Activated naive CD4-positive, alpha-beta T cell treated with anti-CD3 and anti-CD28 coated beads, Interleukin-2, amount 10 ng/mL, durations not matched to agents 7 days and 5 days (primary cell): ENCODE results near the gene PSMD13.

ENCODE experiments used
- CTCF ChIA-PET: fragments of 350-600 bp; sonication (Branson Sonifier 250); formaldehyde crosslinking; loops from one replicate; lab custom pipeline; 2021; ENCODE audit warnings: antibody characterized with exemption; lab: Charles Lee
- DNase-seq: peaks from one replicate; pipeline ENCODE4 v3.0.0-alpha.2; 2020
- H3K27ac Mint-ChIP-seq: one replicate; pipeline ENCODE4 v1.8.0; 2021; ENCODE audit warnings: mild to moderate bottlenecking, moderate library complexity, mixed read lengths
- H3K27me3 Mint-ChIP-seq: one replicate; pipeline ENCODE4 v1.8.0; 2021; ENCODE audit warnings: mild to moderate bottlenecking, mixed read lengths
- H3K36me3 Mint-ChIP-seq: one replicate; pipeline ENCODE4 v1.8.0; 2021; ENCODE audit warnings: mixed read lengths
- H3K4me1 Mint-ChIP-seq: one replicate; pipeline ENCODE4 v1.8.0; 2021; ENCODE audit warnings: mixed read lengths
- H3K4me3 Mint-ChIP-seq: one replicate; pipeline ENCODE4 v1.8.0; 2021; ENCODE audit warnings: mild to moderate bottlenecking, moderate library complexity, mixed read lengths
- H3K9me3 Mint-ChIP-seq: one replicate; pipeline ENCODE4 v1.8.0; 2021; ENCODE audit warnings: mixed read lengths

PSMD13 gene

GRCh38 chr11:291281-292210 is 54.8 kb downstream of the PSMD13 start:
- H3K4me3 Mint-ChIP-seq: peak overlapping the region; percentile 76
- DNase-seq: peak; percentile 20
- no peaks in the 10 kb centered on the region for H3K9me3 Mint-ChIP-seq
- peaks cover 38% of the 10 kb centered on the region for H3K4me1 Mint-ChIP-seq
- H3K36me3 Mint-ChIP-seq: peaks cover 27% of the 10 kb centered on the region
- H3K27me3 Mint-ChIP-seq: peaks cover 18% of the 10 kb centered on the region
- CTCF ChIA-PET: interaction anchor here (1.8 kb wide), 1 partner anchor 41 kb away, joined by 9 read pairs; no protein-coding TSS in a partner anchor
- peak overlapping the region; percentile 68 for H3K27ac Mint-ChIP-seq

DNA sequence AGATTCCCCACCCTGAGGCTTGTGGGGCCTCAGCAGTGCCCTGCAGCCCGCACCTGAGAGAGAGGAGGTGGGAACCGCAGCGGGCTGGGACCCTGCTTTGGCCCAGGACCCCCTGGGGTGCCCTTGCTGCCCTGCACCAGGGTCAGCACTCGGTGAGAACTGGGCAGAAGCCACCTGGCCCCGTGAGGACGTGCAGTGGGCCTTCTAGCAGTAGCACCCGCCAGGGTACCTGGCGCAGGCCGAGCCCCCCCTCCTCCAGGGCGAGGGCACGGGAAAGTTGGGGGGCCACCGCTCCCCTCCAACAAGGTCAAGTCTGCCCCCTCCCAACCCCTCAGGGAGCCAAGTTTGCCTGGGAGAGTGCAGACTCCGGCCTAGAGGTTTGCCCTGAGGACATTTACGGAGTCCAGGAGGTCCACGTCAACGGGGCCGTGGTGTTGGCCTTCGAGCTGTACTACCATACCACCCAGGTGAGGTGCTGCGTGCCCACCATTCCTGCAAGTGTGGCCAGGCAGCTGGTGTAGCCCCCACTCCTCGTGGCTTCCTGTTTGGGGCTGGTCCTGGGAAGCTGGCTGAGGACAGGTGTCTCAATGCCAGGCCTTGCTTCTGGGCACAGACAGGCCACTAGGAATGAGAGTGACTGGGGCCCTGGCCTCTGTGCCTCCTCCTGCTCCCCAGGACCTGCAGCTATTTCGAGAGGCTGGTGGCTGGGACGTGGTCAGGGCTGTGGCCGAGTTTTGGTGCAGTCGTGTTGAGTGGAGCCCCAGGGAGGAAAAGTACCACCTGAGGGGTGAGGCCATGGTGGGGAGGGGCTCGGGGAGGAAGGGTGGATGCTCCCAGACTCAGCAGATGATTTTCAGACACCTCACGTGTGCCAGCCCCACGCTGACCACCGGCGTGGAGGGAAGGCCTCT is 55.7 kb downstream of the PSMD13 start:
- Mint-ChIP-seq H3K27ac (peak overlapping the region; percentile 42), H3K27me3 (peaks cover 10% of the 10 kb centered on the region), H3K9me3 (no peaks in the 10 kb centered on the region), H3K36me3 (peaks cover 27% of the 10 kb centered on the region), H3K4me3 (no peak overlapping the region), H3K4me1 (peaks cover 38% of the 10 kb centered on the region)
- CTCF ChIA-PET: interaction anchor here (1.0 to 1.8 kb wide), 3 partner anchors 42 to 105 kb away, joined by 3 to 9 read pairs (median 4); no protein-coding TSS in a partner anchor
- DNase-seq: no peak

- Mint-ChIP-seq H3K4me3 (no peak overlapping the region), H3K27ac (no peak overlapping the region), H3K9me3 (no peaks in the 10 kb centered on the region), H3K36me3 (peaks cover 20% of the 10 kb centered on the region), H3K4me1 (peaks cover 43% of the 10 kb centered on the region), H3K27me3 (peaks cover 2% of the 10 kb centered on the region)
- CTCF ChIA-PET: interaction anchor here (1.0 to 2.9 kb wide), 3 partner anchors 43 to 104 kb away, joined by 3 to 9 read pairs (median 4); no protein-coding TSS in a partner anchor
- DNase-seq: no peak
Measured at GRCh38 chr11:293271-293851, 56.6 kb downstream of the PSMD13 start.

DNA sequence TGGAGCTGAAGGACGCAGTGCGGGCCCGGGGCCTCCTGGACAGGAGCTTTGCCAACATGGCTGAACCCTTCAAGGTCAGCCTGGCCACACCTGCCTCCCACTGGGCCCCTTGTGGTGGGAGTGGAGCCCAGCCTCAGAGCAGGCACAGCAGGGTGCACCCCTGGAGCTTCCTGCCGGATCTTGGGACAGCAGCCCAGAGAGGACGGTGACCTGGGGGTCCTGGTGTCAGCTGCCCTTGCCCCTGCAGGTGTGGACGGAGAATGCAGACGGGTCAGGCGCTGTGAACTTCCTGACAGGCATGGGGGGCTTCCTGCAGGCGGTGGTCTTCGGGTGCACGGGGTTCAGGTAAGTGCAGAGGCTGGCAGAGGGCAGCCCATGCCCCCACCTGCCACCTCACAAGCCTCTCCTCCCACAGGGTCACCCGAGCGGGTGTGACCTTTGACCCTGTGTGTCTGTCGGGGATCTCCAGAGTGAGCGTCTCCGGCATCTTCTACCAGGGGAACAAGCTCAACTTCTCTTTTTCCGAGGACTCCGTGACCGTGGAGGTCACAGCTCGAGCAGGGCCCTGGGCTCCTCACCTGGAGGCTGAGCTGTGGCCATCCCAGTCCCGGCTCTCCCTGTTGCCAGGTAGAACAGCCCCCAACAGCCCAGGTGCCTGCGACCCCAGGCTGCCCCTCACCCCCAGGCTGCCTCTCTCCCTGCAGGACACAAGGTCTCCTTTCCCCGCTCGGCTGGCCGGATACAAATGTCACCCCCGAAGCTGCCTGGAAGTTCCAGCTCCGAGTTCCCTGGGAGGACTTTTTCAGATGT is 57.3 kb downstream of the PSMD13 start:
- Mint-ChIP-seq H3K27me3 (peaks cover 8% of the 10 kb centered on the region), H3K4me1 (peaks cover 45% of the 10 kb centered on the region), H3K9me3 (no peaks in the 10 kb centered on the region), H3K36me3 (peaks cover 19% of the 10 kb centered on the region), H3K27ac (no peak overlapping the region), H3K4me3 (no peak overlapping the region)
- CTCF ChIA-PET: interaction anchor here (1.0 to 2.9 kb wide), 3 partner anchors 44 to 70 kb away, joined by 3 to 9 read pairs (median 3); no protein-coding TSS in a partner anchor
- DNase-seq: no peak

GRCh38 chr11:294780-295179 is 58.0 kb downstream of the PSMD13 start:
- Mint-ChIP-seq H3K4me3 (no peak overlapping the region), H3K27ac (no peak overlapping the region), H3K4me1 (peaks cover 43% of the 10 kb centered on the region), H3K27me3 (peaks cover 12% of the 10 kb centered on the region), H3K9me3 (no peaks in the 10 kb centered on the region), H3K36me3 (peaks cover 18% of the 10 kb centered on the region)
- no peak for DNase-seq
- CTCF ChIA-PET: interaction anchor here (1.0 to 2.9 kb wide), 3 partner anchors 44 to 69 kb away, joined by 3 to 9 read pairs (median 3); no protein-coding TSS in a partner anchor

DNA sequence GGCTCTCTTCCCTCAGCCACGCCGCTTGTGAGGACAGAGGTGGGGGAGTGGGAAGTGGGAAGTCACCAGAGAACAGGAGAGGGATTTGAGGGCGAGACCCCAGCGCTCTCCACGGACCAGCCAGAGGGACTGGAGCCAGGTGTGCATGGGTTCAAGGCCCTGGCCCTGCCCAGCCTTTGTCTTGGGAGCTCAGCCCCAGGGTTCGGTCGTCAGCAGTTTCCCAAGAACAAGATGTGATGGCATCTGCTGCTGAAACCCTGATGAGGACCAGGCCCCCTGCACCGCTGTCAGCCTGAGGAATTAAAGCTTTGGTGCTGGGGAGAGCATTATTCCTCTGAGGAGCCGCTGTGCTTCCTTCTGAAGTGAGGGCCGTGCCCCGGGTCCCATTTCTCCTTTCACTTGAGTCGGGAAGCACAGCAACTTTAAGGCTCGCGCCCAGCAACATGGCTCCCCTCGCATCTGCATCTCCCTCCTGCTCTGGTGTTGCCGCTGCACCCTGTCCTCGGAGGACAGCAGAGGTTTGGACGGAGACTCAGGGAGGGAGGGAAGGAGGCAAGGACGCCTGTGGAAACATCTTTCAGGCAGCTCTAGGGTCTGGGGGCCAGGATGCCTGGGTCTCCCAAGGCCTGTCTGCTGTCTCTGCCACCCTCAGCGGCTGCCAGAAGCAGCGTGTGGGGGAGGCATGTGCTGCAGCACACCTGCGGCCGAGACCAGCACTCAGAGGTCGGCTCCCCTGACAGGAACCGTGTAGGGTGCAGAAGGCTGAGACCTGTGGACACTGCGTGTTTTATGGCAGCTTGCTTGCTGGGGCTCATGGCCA is 58.8 kb downstream of the PSMD13 start:
- CTCF ChIA-PET: interaction anchor here (2.9 kb wide), 1 partner anchor 45 kb away, joined by 9 read pairs; no protein-coding TSS in a partner anchor
- Mint-ChIP-seq H3K27me3 (peaks cover 20% of the 10 kb centered on the region), H3K4me1 (peaks cover 37% of the 10 kb centered on the region), H3K4me3 (no peak overlapping the region), H3K36me3 (peaks cover 16% of the 10 kb centered on the region), H3K27ac (peak overlapping the region; percentile 55), H3K9me3 (no peaks in the 10 kb centered on the region)
- DNase-seq: no peak

DNA sequence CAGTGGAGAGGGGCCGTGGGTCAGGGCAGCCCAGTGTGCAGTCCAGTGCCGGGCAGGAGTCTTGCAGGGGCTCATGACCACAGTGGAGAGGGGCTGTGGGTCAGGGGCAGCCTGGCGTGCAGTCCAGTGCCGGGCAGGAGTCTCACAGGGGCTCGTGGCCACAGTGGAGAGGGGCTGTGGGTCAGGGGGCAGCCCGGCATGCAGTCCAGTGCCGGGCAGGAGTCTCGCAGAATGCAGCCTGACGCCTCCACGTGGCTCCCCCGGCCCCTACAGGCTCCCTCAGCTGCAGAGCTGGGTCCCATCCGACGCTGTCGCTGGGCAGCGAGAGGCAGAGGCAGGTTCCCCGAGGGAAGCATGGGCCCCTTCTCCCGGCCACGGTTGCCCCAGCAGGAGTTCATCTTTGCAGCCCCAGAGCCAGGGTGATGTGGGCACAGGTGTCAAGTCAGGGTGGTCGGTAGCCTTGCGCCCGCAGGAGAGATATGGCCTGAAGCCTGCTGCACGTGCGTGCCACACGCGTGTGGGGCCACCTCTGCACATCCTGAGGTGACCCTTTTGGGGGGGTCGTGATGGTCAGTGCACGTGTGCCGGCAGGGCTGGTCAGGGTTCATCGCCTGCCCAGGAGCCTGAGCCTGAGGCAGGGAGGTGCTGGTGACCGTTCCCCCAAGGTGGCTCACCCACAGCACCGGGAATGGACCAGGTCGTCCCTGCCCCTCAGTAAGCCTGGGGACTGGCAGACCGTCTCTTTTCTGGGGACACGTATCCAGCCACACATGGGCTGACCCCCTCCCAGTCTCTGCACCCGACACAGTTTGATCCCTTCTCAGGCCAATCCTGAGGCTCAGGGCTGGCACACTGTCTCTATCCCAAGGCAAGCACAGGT is 59.6 kb downstream of the PSMD13 start:
- H3K4me1 Mint-ChIP-seq: peaks cover 29% of the 10 kb centered on the region
- H3K36me3 Mint-ChIP-seq: peaks cover 10% of the 10 kb centered on the region
- H3K27me3 Mint-ChIP-seq: peaks cover 28% of the 10 kb centered on the region
- no peaks in the 10 kb centered on the region for H3K9me3 Mint-ChIP-seq
- DNase-seq: peak; percentile 19
- CTCF ChIA-PET: interaction anchor here (2.9 kb wide), 1 partner anchor 46 kb away, joined by 9 read pairs; no protein-coding TSS in a partner anchor
- peak overlapping the region; percentile 55 for H3K27ac Mint-ChIP-seq
- no peak overlapping the region for H3K4me3 Mint-ChIP-seq

DNA sequence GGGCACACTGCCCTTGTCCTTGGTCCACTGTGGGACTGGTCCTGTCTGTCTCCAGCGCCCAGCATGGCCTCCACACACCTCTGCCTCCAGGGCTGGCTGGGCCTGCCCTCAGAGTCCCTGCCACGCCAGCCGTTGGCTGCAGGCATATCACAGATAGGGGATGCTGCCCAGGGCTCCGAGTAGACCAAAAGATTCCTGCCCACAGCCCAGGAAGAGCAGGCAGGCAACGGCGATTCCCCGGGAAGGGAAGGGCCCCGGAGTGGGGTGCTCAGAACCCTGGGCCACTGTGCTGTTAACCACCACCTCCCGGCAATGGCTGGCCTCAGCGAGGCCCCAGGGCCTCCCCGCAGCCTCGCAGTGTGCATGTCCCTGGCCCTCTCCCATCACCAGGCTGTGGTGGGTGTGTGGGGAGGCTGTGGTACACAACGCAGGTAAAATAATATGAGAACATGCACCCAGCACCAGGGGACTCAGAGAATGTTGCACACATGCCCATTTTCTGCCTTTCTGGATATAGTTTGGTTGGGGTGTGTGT is 60.3 kb downstream of the PSMD13 start:
- Mint-ChIP-seq H3K9me3 (no peaks in the 10 kb centered on the region), H3K27me3 (peaks cover 33% of the 10 kb centered on the region), H3K27ac (peak overlapping the region; percentile 49), H3K36me3 (peaks cover 7% of the 10 kb centered on the region), H3K4me3 (no peak overlapping the region), H3K4me1 (peaks cover 26% of the 10 kb centered on the region)
- peak; percentile 37 for DNase-seq
- CTCF ChIA-PET: no interaction called here

DNA sequence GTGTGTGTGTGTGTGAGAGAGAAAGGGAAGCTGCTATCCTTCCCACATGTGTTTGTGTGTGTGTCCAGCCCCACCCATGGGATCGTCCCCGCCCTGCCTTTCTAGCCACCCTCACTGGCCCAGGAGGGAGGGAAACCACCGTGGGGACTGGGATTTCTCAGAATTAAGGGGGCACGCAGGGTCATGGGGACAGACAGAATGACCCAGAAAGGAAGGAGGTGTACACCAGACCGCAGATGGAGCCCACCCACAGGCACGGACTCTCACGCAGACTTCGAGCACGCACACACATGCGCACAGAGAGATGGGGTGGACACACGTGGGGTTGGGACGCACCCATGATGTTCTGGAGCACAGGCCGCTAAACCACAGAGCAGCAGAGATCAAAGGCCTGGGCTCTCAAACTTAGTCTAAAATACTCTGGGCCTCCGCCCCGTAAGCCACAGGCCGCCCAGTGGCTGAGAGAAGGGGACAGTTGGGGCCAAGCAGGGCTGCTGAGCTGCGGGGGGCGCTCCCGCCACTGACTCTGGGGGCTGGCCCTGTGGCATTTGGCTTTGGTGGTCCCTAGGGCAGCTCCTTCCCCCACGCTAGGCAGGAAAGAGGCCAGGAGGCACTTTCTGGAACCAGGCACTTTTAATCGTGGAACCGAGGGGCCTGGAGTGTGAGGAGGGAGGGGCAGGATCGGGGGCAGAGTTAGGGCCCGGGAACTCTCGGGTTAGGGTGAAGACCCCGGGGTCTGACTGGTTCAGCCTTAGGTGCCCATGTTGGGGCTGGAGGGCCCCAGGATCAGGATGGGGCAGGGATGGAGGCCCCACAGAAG is 61.0 kb downstream of the PSMD13 start:
- no peak overlapping the region for H3K4me3 Mint-ChIP-seq

DNA sequence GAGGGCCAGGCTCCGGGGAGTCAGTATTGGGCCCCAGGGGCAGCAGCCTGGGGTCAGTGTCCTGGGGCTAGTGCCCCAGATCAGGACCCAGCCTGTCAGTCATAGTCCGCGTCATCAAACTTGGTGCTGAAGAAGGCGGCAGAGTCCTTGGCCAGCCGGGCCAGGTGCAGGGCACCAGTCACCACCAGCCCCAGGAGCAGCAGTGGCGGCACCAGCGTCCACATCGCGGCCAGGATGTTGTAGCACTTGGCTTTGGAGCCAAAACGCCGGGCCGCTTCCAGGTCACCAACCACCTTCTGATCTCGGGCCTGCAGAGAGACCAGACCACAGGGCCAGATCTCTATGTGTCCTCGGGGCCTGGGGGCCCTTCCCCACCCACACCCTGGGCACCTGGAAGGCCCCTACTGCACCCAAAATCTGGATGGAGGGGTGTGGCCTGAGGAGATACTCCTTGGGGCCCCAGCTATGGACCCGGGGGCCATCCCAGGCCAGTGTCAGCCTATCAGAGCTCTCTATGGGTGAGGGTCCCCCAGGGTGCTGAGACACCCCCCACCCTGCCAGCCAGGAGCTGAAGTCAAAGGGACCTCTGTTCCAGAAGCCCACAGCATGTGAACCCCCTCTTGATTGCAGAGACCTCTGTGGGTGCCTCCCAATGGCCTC is 61.8 kb downstream of the PSMD13 start:
- Mint-ChIP-seq H3K27me3 (peaks cover 43% of the 10 kb centered on the region), H3K4me3 (no peak overlapping the region), H3K9me3 (no peaks in the 10 kb centered on the region), H3K27ac (no peak overlapping the region), H3K4me1 (peaks cover 31% of the 10 kb centered on the region), H3K36me3 (peaks cover 5% of the 10 kb centered on the region)
- peak; percentile 23 for DNase-seq
- CTCF ChIA-PET: interaction anchor here (1.2 kb wide), 1 partner anchor 48 kb away, joined by 6 read pairs; no protein-coding TSS in a partner anchor

More for the DNA sequence above, 61.0 kb downstream of the PSMD13 start:
- peak; percentile 60 for DNase-seq
- Mint-ChIP-seq H3K4me1 (peaks cover 27% of the 10 kb centered on the region), H3K9me3 (no peaks in the 10 kb centered on the region), H3K36me3 (peaks cover 7% of the 10 kb centered on the region), H3K27me3 (peaks cover 36% of the 10 kb centered on the region), H3K27ac (peak overlapping the region; percentile 33)
- CTCF ChIA-PET: no interaction called here
